Esophagus squamous epithelium (tissue), 5 donors: ENCODE measurements around the gene COX19. TPM values are rescaled to one million over a fixed set of nuclear protein-coding genes. Genes with fewer than 3 reads are reported as not detected.

Experiments
- DNase-seq: peaks from one replicate; lab custom pipeline; 2025; lab: John Stamatoyannopoulos, UW
- H3K27ac ChIP-seq, 4 donors: fragments of 200-600 bp; sonication (generic); one replicate each; pipeline ENCODE4 v1.5.1; 2016 to 2019; ENCODE audit warnings: mild to moderate bottlenecking in 1 of 4
- H3K27me3 ChIP-seq, 4 donors: fragments of 200-600 bp; sonication (generic); 1 replicate in 3 of 4; 2 replicates in 1 of 4; pipeline versions ENCODE4 v1.5.1 to v1.6.0; 2017 to 2021; ENCODE audit warnings: antibody characterized with exemption in 1 of 4
- H3K36me3 ChIP-seq, 3 donors: fragments of 200-600 bp; sonication (generic); one replicate each; pipeline ENCODE4 v1.5.1; 2016 to 2019
- H3K4me1 ChIP-seq, 3 donors: fragments of 200-600 bp; sonication (generic); one replicate each; pipeline ENCODE4 v1.5.1; 2017 to 2019
- H3K4me3 ChIP-seq, 4 donors: fragments of 200-600 bp; sonication (generic); 1 replicate in 3 of 4; 2 replicates in 1 of 4; pipeline ENCODE4 v1.5.1; 2016 to 2019; ENCODE audit warnings: mild to moderate bottlenecking in 2 of 4, moderate library complexity in 1 of 4
- H3K9me3 ChIP-seq, 3 donors: fragments of 200-600 bp; sonication (generic); one replicate each; pipeline ENCODE4 v1.5.1; 2016 to 2019
- CTCF ChIP-seq, 6 experiments: fragments of 450-650 bp in 4 of 6; fragments of 200-600 bp in 2 of 6; sonication (generic) in 2 of 6; IDR thresholded peaks; one replicate each; pipeline ENCODE4 v1.5.1; 2016 to 2019; ENCODE audit warnings: antibody characterized with exemption in 6 of 6, mild to moderate bottlenecking in 4 of 6, moderate library complexity in 4 of 6
- POLR2A ChIP-seq, 4 donors: fragments of 450-650 bp; IDR thresholded peaks; one replicate each; pipeline ENCODE4 v1.6.1; 2017; ENCODE audit warnings: antibody characterized with exemption in 4 of 4, mild to moderate bottlenecking in 4 of 4, moderate library complexity in 3 of 4
- WGBS, 2 donors: methylation state at CpG; one replicate each; pipeline ENCODE4 v1.1.5; 2018; 5-methylcytosine and 5-hydroxymethylcytosine counted together
- intact Hi-C: fragments of 100-400 bp; cut with DNase I; formaldehyde crosslinking; loops from one replicate; pipeline ENCODE4 v1.15.0; 2022
- total RNA-seq, 4 donors: library from RNA; depleted of rRNA; stranded (reverse); fragments of >200 nt; gene quantifications; one replicate each; pipeline ENCODE4 v1.1.0, GENCODE V29; 2016
- donor health status: DM: yes; HTN: yes; CAD: no.

The COX19 gene
- total RNA-seq, 4 donors from 2014 or later: 4.0 to 13.0 (median 6.9) TPM

- Histone ChIP-seq H3K9me3 (no peaks in the 10 kb centered on the region), H3K4me1 (peaks cover 5 to 44% (median 13%) of the 10 kb centered on the region in 3 donors), H3K27me3 (no peaks in the 10 kb centered on the region), H3K36me3 (peaks cover 0 to 22% (median 0%) of the 10 kb centered on the region in 3 donors), H3K27ac (no peak overlapping the region), H3K4me3 (no peak overlapping the region)
- TF ChIP-seq POLR2A (IDR thresholded peaks at IDR 0.05) (no peak), CTCF (IDR thresholded peaks at IDR 0.05) (no peak)
- no peak for DNase-seq
- WGBS, 2 donors: 77 to 90% methylated on average over 2 to 12 of the region's 20 CpGs
- intact Hi-C loops: no loop called here
Measured at GRCh38 chr7:1014681-1015080, 39.3 kb upstream of the COX19 start.

GRCh38 chr7:1013581-1013980, 38.2 kb upstream of the COX19 start:
- H3K4me3 ChIP-seq: no peak overlapping the region
- DNase-seq: no peak
- peaks cover 0 to 29% (median 0%) of the 10 kb centered on the region in 3 donors for H3K36me3 ChIP-seq
- no peak overlapping the region for H3K27ac ChIP-seq
- intact Hi-C loops: no loop called here
- H3K9me3 ChIP-seq: no peaks in the 10 kb centered on the region
- TF ChIP-seq POLR2A (IDR thresholded peaks at IDR 0.05): no peak
- TF ChIP-seq CTCF (IDR thresholded peaks at IDR 0.05): no peak
- 68 to 82% methylated on average over 7 to 8 of the region's 11 CpGs for WGBS, 2 donors
- H3K27me3 ChIP-seq: no peaks in the 10 kb centered on the region
- H3K4me1 ChIP-seq: peaks cover 5 to 44% (median 13%) of the 10 kb centered on the region in 3 donors

- Histone ChIP-seq H3K9me3 (no peaks in the 10 kb centered on the region), H3K36me3 (peaks cover 0 to 31% (median 0%) of the 10 kb centered on the region in 3 donors), H3K27ac (no peak overlapping the region), H3K27me3 (no peaks in the 10 kb centered on the region), H3K4me1 (peaks cover 5 to 44% (median 13%) of the 10 kb centered on the region in 3 donors), H3K4me3 (no peak overlapping the region)
- WGBS, 2 donors: 45 to 66% methylated on average over 8 to 11 of the region's 30 CpGs
- DNase-seq: no peak
- TF ChIP-seq POLR2A (IDR thresholded peaks at IDR 0.05) (no peak), CTCF (IDR thresholded peaks at IDR 0.05) (no peak)
- intact Hi-C loops: no loop called here
Measured at GRCh38 chr7:1012716-1013095, 37.4 kb upstream of the COX19 start.

- Histone ChIP-seq H3K4me1 (peaks cover 5 to 44% (median 13%) of the 10 kb centered on the region in 3 donors), H3K4me3 (no peak overlapping the region), H3K27ac (no peak overlapping the region), H3K27me3 (no peaks in the 10 kb centered on the region), H3K9me3 (no peaks in the 10 kb centered on the region), H3K36me3 (peaks cover 0 to 31% (median 0%) of the 10 kb centered on the region in 3 donors)
- no peak for DNase-seq
- 80% methylated on average over 1 of the region's 32 CpGs; no CpG with 5 or more reads in 1 of the 2 donors for WGBS, 2 donors
- intact Hi-C loops: no loop called here
- TF ChIP-seq POLR2A (IDR thresholded peaks at IDR 0.05): no peak
- TF ChIP-seq CTCF (IDR thresholded peaks at IDR 0.05): no peak
Measured at GRCh38 chr7:1012004-1012715, 36.8 kb upstream of the COX19 start.

GRCh38 chr7:1011297-1012003, 36.1 kb upstream of the COX19 start:
- TF ChIP-seq CTCF (IDR thresholded peaks at IDR 0.05): no peak
- no peak for TF ChIP-seq POLR2A (IDR thresholded peaks at IDR 0.05)
- DNase-seq: no peak
- H3K36me3 ChIP-seq: peaks cover 0 to 37% (median 0%) of the 10 kb centered on the region in 3 donors
- H3K4me1 ChIP-seq: peaks cover 5 to 44% (median 13%) of the 10 kb centered on the region in 3 donors
- WGBS, 2 donors: 57 to 60% methylated on average over 2 of the region's 13 CpGs
- H3K9me3 ChIP-seq: no peaks in the 10 kb centered on the region
- no peak overlapping the region for H3K27ac ChIP-seq
- H3K4me3 ChIP-seq: no peak overlapping the region
- intact Hi-C loops: no loop called here
- no peaks in the 10 kb centered on the region for H3K27me3 ChIP-seq
